IPS-18a (cell line): Measurements from ENCODE around the gene AGAP1.

Experiments used
- H3K27ac ChIP-seq: one replicate; pipeline ENCODE4 v1.5.1; 2013; ENCODE audit warnings: low read length
- H3K27me3 ChIP-seq: one replicate; pipeline ENCODE4 v1.6.1; 2013; ENCODE audit warnings: mild to moderate bottlenecking, low read length; ENCODE audit not compliant: control insufficient read depth, insufficient read depth
- H3K36me3 ChIP-seq: one replicate; pipeline ENCODE4 v1.6.1; 2013; ENCODE audit warnings: low read depth, low read length; ENCODE audit not compliant: control insufficient read depth
- H3K4me1 ChIP-seq: one replicate; pipeline ENCODE4 v1.6.1; 2013; ENCODE audit warnings: low read depth, low read length; ENCODE audit not compliant: control insufficient read depth
- H3K4me3 ChIP-seq: one replicate; pipeline ENCODE4 v1.5.1; 2013; ENCODE audit warnings: low read length
- H3K9ac ChIP-seq: one replicate; pipeline ENCODE4 v1.6.1; 2013; ENCODE audit warnings: mild to moderate bottlenecking, low read length, moderate library complexity
- H3K9me3 ChIP-seq: one replicate; pipeline ENCODE4 v1.6.1; 2013; ENCODE audit warnings: low read depth, low read length; ENCODE audit not compliant: control insufficient read depth

The AGAP1 gene

DNA sequence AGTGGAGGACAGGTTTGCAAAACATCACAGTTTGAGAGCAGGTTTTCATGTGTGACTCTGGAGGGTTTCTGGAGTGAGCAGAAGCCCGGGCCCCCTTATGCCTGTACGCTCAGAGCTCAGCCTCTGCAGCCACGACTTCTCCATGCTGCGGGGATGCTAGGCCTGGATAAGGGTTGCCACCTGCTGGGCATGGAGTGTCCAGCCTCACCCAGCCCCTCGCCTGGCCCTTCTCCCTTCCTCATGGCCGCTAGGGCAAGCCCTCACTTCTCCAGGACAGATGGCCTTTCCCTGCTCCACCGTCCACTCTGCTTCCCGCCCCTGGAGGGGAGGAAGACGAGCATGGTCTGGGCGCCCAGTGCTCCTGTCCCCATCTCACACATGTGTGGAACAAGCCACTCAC lies 355.6 kb downstream of the AGAP1 start:
- Histone ChIP-seq H3K4me3 (no peak overlapping the region), H3K9ac (no peak overlapping the region), H3K9me3 (no peaks in the 10 kb centered on the region), H3K36me3 (no peaks in the 10 kb centered on the region), H3K27me3 (no peaks in the 10 kb centered on the region), H3K27ac (no peak overlapping the region), H3K4me1 (peaks cover 11% of the 10 kb centered on the region)

DNA sequence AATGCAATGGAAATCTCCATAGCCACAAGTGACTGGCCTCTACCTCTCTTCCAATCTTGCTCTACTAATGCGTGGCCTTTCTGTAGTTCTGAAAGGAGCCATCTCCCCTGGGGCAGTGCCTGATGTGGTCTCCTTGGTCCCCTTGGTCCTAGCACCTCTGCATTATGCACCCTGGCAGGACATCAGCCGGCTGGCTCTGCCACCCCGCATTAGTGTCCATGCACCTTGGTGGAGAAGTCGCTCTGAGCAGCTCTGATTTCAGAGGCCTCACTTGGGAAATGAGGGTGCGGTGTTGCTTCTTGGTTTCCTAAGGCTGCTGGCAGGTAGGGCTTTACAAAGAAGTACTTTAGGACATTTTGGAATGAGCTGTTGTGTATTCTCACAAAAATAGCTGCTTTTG lies 356.4 kb downstream of the AGAP1 start:
- Histone ChIP-seq H3K36me3 (no peaks in the 10 kb centered on the region), H3K9ac (no peak overlapping the region), H3K4me3 (no peak overlapping the region), H3K4me1 (peaks cover 11% of the 10 kb centered on the region), H3K27me3 (no peaks in the 10 kb centered on the region), H3K27ac (no peak overlapping the region), H3K9me3 (no peaks in the 10 kb centered on the region)

- no peak overlapping the region for H3K4me3 ChIP-seq
- no peak overlapping the region for H3K27ac ChIP-seq
- no peaks in the 10 kb centered on the region for H3K27me3 ChIP-seq
- H3K9me3 ChIP-seq: no peaks in the 10 kb centered on the region
- H3K4me1 ChIP-seq: peaks cover 11% of the 10 kb centered on the region
- H3K9ac ChIP-seq: no peak overlapping the region
- no peaks in the 10 kb centered on the region for H3K36me3 ChIP-seq
Measured at GRCh38 chr2:235850771-235851551, 357.1 kb downstream of the AGAP1 start.

- Histone ChIP-seq H3K4me1 (peaks cover 11% of the 10 kb centered on the region), H3K9me3 (no peaks in the 10 kb centered on the region), H3K9ac (no peak overlapping the region), H3K27ac (no peak overlapping the region), H3K4me3 (no peak overlapping the region), H3K36me3 (no peaks in the 10 kb centered on the region), H3K27me3 (no peaks in the 10 kb centered on the region)
Measured at GRCh38 chr2:235851828-235852525, 358.1 kb downstream of the AGAP1 start.

DNA sequence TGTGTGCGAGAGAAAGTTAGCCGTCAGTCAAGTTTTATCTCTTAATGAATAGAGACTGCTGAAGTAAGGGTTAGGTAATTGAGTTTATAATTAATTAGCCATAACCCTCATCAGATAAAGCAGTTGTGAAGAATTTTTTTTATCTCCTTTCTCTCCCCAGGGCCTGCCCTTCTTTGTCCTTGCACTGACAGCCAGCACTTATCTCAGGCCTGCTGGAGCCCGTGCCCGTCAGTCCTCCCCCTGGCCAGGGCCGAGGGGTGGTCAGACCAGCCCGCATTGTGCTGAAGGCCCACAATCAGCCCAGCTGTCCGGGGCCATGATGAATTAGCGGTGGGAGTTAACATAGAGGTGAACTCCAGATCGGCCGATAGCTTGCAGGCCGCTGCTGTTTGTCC lies 358.7 kb downstream of the AGAP1 start:
- Histone ChIP-seq H3K27ac (no peak overlapping the region), H3K36me3 (no peaks in the 10 kb centered on the region), H3K4me3 (no peak overlapping the region)

DNA sequence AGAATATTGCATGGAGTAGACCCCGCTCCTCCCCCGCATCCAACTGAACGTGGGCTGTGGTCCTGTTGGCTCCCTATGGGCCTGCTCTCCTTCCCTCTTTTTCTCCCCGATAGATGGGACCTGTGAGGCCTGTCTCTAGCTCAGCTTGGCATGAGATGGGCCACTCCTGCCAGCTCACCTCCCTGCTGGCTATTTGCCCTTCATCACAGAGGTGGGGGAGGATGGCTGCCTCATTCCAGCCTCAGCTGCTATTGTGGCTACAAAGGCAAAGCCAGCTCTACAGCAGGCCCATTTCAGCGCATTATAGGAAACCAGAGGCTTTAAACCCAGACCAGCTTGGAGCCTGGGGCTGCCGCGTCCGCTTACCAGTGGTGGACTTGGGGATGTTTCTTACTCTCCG lies 360.4 kb downstream of the AGAP1 start:
- Histone ChIP-seq H3K36me3 (no peaks in the 10 kb centered on the region), H3K4me1 (peaks cover 16% of the 10 kb centered on the region)

More for the DNA sequence above, 358.7 kb downstream of the AGAP1 start:
- Histone ChIP-seq H3K27me3 (no peaks in the 10 kb centered on the region), H3K9me3 (no peaks in the 10 kb centered on the region), H3K4me1 (peaks cover 11% of the 10 kb centered on the region), H3K9ac (no peak overlapping the region)

DNA sequence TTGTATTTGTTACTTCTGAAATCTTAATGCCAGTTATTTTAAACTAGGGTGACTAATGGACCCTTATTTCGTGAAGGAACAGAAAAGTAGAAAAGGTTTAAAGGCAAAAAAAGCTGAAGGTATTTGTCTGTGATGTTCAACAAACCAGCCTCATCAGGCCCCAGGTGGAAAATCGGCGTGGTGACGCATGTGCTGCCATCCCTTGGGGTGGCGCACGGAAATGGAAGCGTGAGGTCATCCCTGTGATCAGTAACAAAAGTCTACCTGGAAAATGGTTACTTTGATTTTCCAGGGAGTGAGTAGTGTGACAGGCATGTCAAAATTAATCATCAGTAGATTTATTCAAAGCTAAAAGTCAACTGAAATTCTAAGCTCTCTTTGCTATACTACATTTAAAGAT lies 361.2 kb downstream of the AGAP1 start:
- no peak overlapping the region for H3K9ac ChIP-seq
- peaks cover 16% of the 10 kb centered on the region for H3K4me1 ChIP-seq
- no peak overlapping the region for H3K4me3 ChIP-seq
- H3K36me3 ChIP-seq: no peaks in the 10 kb centered on the region
- H3K9me3 ChIP-seq: no peaks in the 10 kb centered on the region
- H3K27me3 ChIP-seq: no peaks in the 10 kb centered on the region
- no peak overlapping the region for H3K27ac ChIP-seq

More for the DNA sequence above, 360.4 kb downstream of the AGAP1 start:
- H3K27ac ChIP-seq: no peak overlapping the region
- H3K9me3 ChIP-seq: no peaks in the 10 kb centered on the region
- no peak overlapping the region for H3K4me3 ChIP-seq
- no peak overlapping the region for H3K9ac ChIP-seq
- H3K27me3 ChIP-seq: no peaks in the 10 kb centered on the region

DNA sequence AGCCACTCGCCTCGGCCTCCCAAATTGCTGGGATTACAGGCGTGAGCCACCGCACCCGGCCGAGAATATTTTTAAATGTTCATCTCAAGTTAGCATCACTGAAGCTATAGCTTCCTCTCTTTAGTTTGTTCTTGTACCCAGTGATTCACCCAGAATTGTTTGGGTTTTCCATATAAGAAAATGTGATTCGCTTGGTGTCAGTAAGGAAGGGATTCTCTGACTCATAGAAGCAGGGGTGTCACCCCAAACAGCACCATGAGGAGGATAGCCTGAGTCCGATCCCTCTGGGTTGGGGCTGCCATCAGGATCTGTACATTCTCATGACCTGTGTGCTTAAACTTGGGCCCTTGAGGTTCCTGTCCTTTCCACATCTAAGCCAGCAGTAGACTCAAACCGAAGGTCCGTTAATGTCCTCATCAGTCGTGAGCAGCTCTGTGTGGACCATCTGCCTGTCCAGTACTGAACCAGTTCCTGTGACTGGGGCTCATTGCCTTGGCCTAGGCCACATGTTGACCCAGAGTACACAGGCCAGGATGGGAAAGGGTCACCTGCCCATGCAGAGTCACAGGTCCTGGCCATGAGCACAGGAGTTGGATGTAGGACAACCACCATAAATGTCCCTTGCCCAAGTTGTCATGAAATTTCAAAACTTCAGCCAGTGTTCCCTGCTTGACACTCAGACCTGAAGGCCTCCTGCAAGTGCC lies 362.5 kb downstream of the AGAP1 start:
- H3K27ac ChIP-seq: no peak overlapping the region
- H3K9me3 ChIP-seq: no peaks in the 10 kb centered on the region
- H3K36me3 ChIP-seq: no peaks in the 10 kb centered on the region
- no peak overlapping the region for H3K4me3 ChIP-seq
- no peaks in the 10 kb centered on the region for H3K27me3 ChIP-seq
- peaks cover 16% of the 10 kb centered on the region for H3K4me1 ChIP-seq
- H3K9ac ChIP-seq: no peak overlapping the region

- Histone ChIP-seq H3K27me3 (no peaks in the 10 kb centered on the region), H3K9me3 (no peaks in the 10 kb centered on the region), H3K4me1 (peaks cover 10% of the 10 kb centered on the region), H3K4me3 (no peak overlapping the region), H3K9ac (no peak overlapping the region), H3K27ac (no peak overlapping the region), H3K36me3 (no peaks in the 10 kb centered on the region)
Measured at GRCh38 chr2:235857598-235857997, 363.8 kb downstream of the AGAP1 start.

- H3K4me1 ChIP-seq: peaks cover 5% of the 10 kb centered on the region
- no peaks in the 10 kb centered on the region for H3K9me3 ChIP-seq
- no peaks in the 10 kb centered on the region for H3K36me3 ChIP-seq
- H3K27me3 ChIP-seq: no peaks in the 10 kb centered on the region
- no peak overlapping the region for H3K9ac ChIP-seq
- no peak overlapping the region for H3K27ac ChIP-seq
- no peak overlapping the region for H3K4me3 ChIP-seq
Measured at GRCh38 chr2:235858881-235859280, 365.0 kb downstream of the AGAP1 start.

- H3K36me3 ChIP-seq: no peaks in the 10 kb centered on the region
- H3K9ac ChIP-seq: no peak overlapping the region
- no peak overlapping the region for H3K4me3 ChIP-seq
- no peaks in the 10 kb centered on the region for H3K27me3 ChIP-seq
- H3K4me1 ChIP-seq: peaks cover 10% of the 10 kb centered on the region
- no peak overlapping the region for H3K27ac ChIP-seq
- H3K9me3 ChIP-seq: no peaks in the 10 kb centered on the region
Measured at GRCh38 chr2:235859651-235860050, 365.8 kb downstream of the AGAP1 start.
